PC-9 (cell line): Measurements from ENCODE around the gene EPHA4.

ENCODE experiments used
- CTCF ChIP-seq: fragments of 200-600 bp; sonication (generic); conservative IDR thresholded peaks from 2 replicates; pipeline ENCODE4 v1.6.1; 2017; ENCODE audit warnings: mixed run types, antibody characterized with exemption, mild to moderate bottlenecking, moderate library complexity
- EZH2 ChIP-seq: fragments of 200-600 bp; sonication (generic); IDR thresholded peaks from 2 replicates; pipeline ENCODE4 v1.8.0; 2017; ENCODE audit warnings: antibody characterized with exemption, low read depth

- no peak for TF ChIP-seq CTCF
- no peak for TF ChIP-seq EZH2
Measured at GRCh38 chr2:221439761-221440479, 132.2 kb downstream of the EPHA4 start.
